GM23338 (cell line): Measurements from ENCODE around the gene SLC8B1. TPM values are rescaled to one million over a fixed set of nuclear protein-coding genes. Genes with fewer than 3 reads are reported as not detected.
A peak's percentile ranks its signal among the peaks of the same experiment; 100 is the strongest.
"Not testable (repeated sequence)": the region's sequence is repeated elsewhere in the genome, so short reads cannot be mapped to it uniquely, and the experiment has no call there.

Experiments
- ATAC-seq: fragments of 200-7000 bp; cut with Tn5 transposase; 3 replicates; pipeline ENCODE4 v1.9.1; 2020
- DNase-seq: peaks from one replicate; pipeline ENCODE4 v3.0.0-alpha.2; 2015; ENCODE audit warnings: low spot score
- H2AFZ ChIP-seq: fragments of 200-600 bp; sonication (generic); 2 replicates; pipeline ENCODE4 v1.8.0; 2016; ENCODE audit warnings: antibody characterized with exemption, mild to moderate bottlenecking, moderate library complexity
- H3F3A ChIP-seq: fragments of 200-600 bp; sonication (generic); replicated peaks from 2 replicates; pipeline ENCODE4 v1.8.0; 2017; ENCODE audit warnings: antibody characterized with exemption, mixed run types, low read depth
- H3K27ac ChIP-seq: fragments of 200-600 bp; sonication (generic); 2 replicates; pipeline ENCODE4 v1.6.1; 2016; ENCODE audit warnings: low read depth
- H3K27me3 ChIP-seq: fragments of 200-600 bp; sonication (generic); 2 replicates; pipeline ENCODE4 v1.8.0; 2016; ENCODE audit warnings: mild to moderate bottlenecking, mixed run types, moderate library complexity; ENCODE audit not compliant: insufficient read depth
- H3K36me3 ChIP-seq: fragments of 200-600 bp; sonication (generic); 2 replicates; pipeline ENCODE4 v1.8.0; 2016; ENCODE audit warnings: mild to moderate bottlenecking; ENCODE audit not compliant: insufficient read depth
- H3K4me1 ChIP-seq: fragments of 200-600 bp; sonication (generic); 2 replicates; pipeline ENCODE4 v1.8.0; 2016; ENCODE audit warnings: mild to moderate bottlenecking, moderate library complexity; ENCODE audit not compliant: insufficient read depth
- H3K4me2 ChIP-seq: fragments of 200-600 bp; sonication (generic); 2 replicates; pipeline ENCODE4 v1.7.1; 2017; ENCODE audit warnings: mixed run types
- H3K4me3 ChIP-seq: fragments of 200-600 bp; sonication (generic); 2 replicates; pipeline ENCODE4 v1.6.1; 2016; ENCODE audit warnings: mixed run types
- H3K79me2 ChIP-seq: fragments of 200-600 bp; sonication (generic); replicated peaks from 2 replicates; pipeline ENCODE4 v1.8.0; 2017; ENCODE audit warnings: mild to moderate bottlenecking; ENCODE audit not compliant: insufficient read depth
- H3K9me2 ChIP-seq: fragments of 200-600 bp; sonication (generic); 2 replicates; pipeline ENCODE4 v1.8.0; 2017; ENCODE audit not compliant: insufficient read depth
- H4K20me1 ChIP-seq: fragments of 200-600 bp; sonication (generic); replicated peaks from 2 replicates; pipeline ENCODE4 v1.8.0; 2017; ENCODE audit warnings: mild to moderate bottlenecking; ENCODE audit not compliant: insufficient read depth
- H3K27ac Mint-ChIP-seq: 2 replicates; pipeline ENCODE4 v1.8.0; 2020; ENCODE audit warnings: inconsistent platforms, mild to moderate bottlenecking, moderate library complexity, mixed read lengths
- H3K27me3 Mint-ChIP-seq: 3 replicates; pipeline ENCODE4 v1.8.0; 2022; ENCODE audit warnings: low read depth, mild to moderate bottlenecking, moderate library complexity, mixed read lengths, inconsistent platforms; ENCODE audit not compliant: insufficient read depth, poor library complexity
- H3K36me3 Mint-ChIP-seq: 3 replicates; pipeline ENCODE4 v1.8.0; 2021; ENCODE audit warnings: low read depth, mild to moderate bottlenecking, inconsistent platforms, moderate library complexity, mixed read lengths
- H3K4me1 Mint-ChIP-seq: 3 replicates; pipeline ENCODE4 v1.8.0; 2020; ENCODE audit warnings: mild to moderate bottlenecking, inconsistent platforms, mixed read lengths
- H3K4me3 Mint-ChIP-seq: 3 replicates; pipeline ENCODE4 v1.8.0; 2021; ENCODE audit warnings: moderate library complexity, mild to moderate bottlenecking, inconsistent platforms, mixed read lengths
- H3K9me3 Mint-ChIP-seq: 3 replicates; pipeline ENCODE4 v1.8.0; 2020; ENCODE audit warnings: moderate library complexity, mild to moderate bottlenecking, inconsistent platforms, mixed read lengths
- CREB1 ChIP-seq: fragments of 250-450 bp; sonication (Bioruptor Pico); IDR thresholded peaks from 2 replicates; pipeline ENCODE4 v1.5.0; 2020; ENCODE audit warnings: low read depth, mild to moderate bottlenecking, moderate library complexity
- STAT1 ChIP-seq: IDR thresholded peaks from one replicate; pipeline ENCODE4 v1.6.1; 2016; ENCODE audit warnings: antibody characterized with exemption; ENCODE audit not compliant: unreplicated experiment
- ZNF114 ChIP-seq: fragments of 250-450 bp; sonication (Bioruptor Pico); IDR thresholded peaks from 2 replicates; pipeline ENCODE4 v1.5.0; 2020; ENCODE audit warnings: mild to moderate bottlenecking, moderate library complexity
- ZNF462 ChIP-seq: fragments of 250-450 bp; sonication (Bioruptor Pico); IDR thresholded peaks from 2 replicates; pipeline ENCODE4 v1.5.0; 2020; ENCODE audit warnings: mild to moderate bottlenecking, moderate library complexity
- polyA plus RNA-seq: library from polyadenylated mRNA; unstranded; fragments of >200 nt; fragmentation: Nextera tagmentation; extraction: Ambion mirVana; gene quantifications from 2 replicates; pipeline ENCODE4 v1.2.1, GENCODE V29; 2016
- total RNA-seq: library from RNA; depleted of rRNA; stranded (reverse); fragments of >200 nt; shearing (Covaris generic); gene quantifications from 2 replicates; pipeline ENCODE4 v1.2.3, GENCODE V29; 2014

Gene SLC8B1
- total and polyA plus RNA-seq, 2 experiments from 2014 or later: 6.0 to 8.9 TPM

GRCh38 chr12:113358381-113359132 is 23.6 kb upstream of the SLC8B1 start, which contains the start of gene PLBD2 (continued):
- TF ChIP-seq STAT1 (no peak), ZNF462 (no peak), ZNF114 (no peak), CREB1 (CRISPR knock-in tag) (peak; percentile 90)

- H2AFZ ChIP-seq, H3K27ac ChIP-seq, H3K27ac Mint-ChIP-seq, H3K36me3 Mint-ChIP-seq, H3K4me3 ChIP-seq, H3K9me3 Mint-ChIP-seq, H3K4me1 ChIP-seq, H4K20me1 ChIP-seq, H3K27me3 Mint-ChIP-seq, H3K79me2 ChIP-seq, DNase-seq, H3K4me3 Mint-ChIP-seq, H3K4me2 ChIP-seq, ATAC-seq, H3K36me3 ChIP-seq, H3K9me2 ChIP-seq, H3K27me3 ChIP-seq, H3K4me1 Mint-ChIP-seq, H3F3A ChIP-seq: not testable (repeated sequence)
Observed at GRCh38 chr12:113354192-113354591, 19.3 kb upstream of the SLC8B1 start.
